HL-60 (cell line): ENCODE data around the gene AKTIP.

Source experiments
- POLR2AphosphoS5 ChIP-seq: IDR thresholded peaks from 2 replicates; pipeline ENCODE4 v1.6.1; 2012; ENCODE audit warnings: low read depth
- SPI1 ChIP-seq: IDR thresholded peaks from 2 replicates; pipeline ENCODE4 v1.6.1; 2012; ENCODE audit warnings: low read depth, mild to moderate bottlenecking, borderline replicate concordance
- TF ChIP-seq, protein P1 (sequence below): IDR thresholded peaks from one replicate; pipeline ENCODE4 v1.5.1; 2011; ENCODE audit warnings: low read length, control low read depth, inconsistent platforms; ENCODE audit not compliant: insufficient read depth
- TF ChIP-seq, protein P2 (sequence below): IDR thresholded peaks from 2 replicates; pipeline ENCODE4 v1.6.1; 2012; ENCODE audit warnings: low read depth; ENCODE audit not compliant: insufficient replicate concordance

DNA sequence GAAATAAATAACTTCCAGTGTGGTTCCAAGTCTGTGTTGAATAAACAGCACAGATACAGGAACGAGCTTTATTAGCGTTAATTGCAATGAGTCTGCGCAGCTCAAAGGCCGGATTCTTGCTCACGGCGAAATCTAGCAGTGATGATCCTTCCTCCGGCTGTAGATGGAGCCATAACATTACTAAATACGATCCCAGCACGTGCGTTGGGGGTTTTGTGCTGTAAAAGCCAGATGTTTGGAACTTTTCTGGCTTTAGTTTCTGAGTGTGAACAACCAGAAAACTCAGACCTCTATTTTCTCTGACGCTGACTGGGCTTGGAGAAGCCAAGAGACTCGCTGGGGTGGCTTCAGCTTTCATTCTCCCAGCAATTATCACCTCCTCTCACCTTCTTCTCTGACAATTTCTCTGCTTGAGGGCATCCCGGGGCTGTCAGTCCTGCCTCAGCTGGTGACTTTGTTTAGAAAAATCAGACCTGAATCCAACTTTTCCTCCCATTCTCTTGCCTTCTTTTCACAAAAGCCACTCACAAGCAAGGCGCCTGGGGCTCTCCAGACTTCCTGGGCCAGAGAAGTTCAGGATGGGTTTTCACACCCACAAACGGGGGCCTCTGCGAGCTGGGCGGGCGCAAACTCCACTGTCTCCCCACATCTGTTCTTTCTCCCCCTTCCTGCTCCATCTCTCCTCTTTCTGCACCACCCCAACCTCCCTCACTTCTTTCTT, 47.1 kb upstream of the AKTIP start:
- no peak for TF ChIP-seq POLR2AphosphoS5
- TF ChIP-seq, protein P1, sequence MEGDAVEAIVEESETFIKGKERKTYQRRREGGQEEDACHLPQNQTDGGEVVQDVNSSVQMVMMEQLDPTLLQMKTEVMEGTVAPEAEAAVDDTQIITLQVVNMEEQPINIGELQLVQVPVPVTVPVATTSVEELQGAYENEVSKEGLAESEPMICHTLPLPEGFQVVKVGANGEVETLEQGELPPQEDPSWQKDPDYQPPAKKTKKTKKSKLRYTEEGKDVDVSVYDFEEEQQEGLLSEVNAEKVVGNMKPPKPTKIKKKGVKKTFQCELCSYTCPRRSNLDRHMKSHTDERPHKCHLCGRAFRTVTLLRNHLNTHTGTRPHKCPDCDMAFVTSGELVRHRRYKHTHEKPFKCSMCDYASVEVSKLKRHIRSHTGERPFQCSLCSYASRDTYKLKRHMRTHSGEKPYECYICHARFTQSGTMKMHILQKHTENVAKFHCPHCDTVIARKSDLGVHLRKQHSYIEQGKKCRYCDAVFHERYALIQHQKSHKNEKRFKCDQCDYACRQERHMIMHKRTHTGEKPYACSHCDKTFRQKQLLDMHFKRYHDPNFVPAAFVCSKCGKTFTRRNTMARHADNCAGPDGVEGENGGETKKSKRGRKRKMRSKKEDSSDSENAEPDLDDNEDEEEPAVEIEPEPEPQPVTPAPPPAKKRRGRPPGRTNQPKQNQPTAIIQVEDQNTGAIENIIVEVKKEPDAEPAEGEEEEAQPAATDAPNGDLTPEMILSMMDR, result peak; percentile 42
- no peak for TF ChIP-seq SPI1
- TF ChIP-seq, protein P2, sequence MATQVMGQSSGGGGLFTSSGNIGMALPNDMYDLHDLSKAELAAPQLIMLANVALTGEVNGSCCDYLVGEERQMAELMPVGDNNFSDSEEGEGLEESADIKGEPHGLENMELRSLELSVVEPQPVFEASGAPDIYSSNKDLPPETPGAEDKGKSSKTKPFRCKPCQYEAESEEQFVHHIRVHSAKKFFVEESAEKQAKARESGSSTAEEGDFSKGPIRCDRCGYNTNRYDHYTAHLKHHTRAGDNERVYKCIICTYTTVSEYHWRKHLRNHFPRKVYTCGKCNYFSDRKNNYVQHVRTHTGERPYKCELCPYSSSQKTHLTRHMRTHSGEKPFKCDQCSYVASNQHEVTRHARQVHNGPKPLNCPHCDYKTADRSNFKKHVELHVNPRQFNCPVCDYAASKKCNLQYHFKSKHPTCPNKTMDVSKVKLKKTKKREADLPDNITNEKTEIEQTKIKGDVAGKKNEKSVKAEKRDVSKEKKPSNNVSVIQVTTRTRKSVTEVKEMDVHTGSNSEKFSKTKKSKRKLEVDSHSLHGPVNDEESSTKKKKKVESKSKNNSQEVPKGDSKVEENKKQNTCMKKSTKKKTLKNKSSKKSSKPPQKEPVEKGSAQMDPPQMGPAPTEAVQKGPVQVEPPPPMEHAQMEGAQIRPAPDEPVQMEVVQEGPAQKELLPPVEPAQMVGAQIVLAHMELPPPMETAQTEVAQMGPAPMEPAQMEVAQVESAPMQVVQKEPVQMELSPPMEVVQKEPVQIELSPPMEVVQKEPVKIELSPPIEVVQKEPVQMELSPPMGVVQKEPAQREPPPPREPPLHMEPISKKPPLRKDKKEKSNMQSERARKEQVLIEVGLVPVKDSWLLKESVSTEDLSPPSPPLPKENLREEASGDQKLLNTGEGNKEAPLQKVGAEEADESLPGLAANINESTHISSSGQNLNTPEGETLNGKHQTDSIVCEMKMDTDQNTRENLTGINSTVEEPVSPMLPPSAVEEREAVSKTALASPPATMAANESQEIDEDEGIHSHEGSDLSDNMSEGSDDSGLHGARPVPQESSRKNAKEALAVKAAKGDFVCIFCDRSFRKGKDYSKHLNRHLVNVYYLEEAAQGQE, result no peak
